ENCODE results near the gene NEK2. TPM values are rescaled to one million over a fixed set of nuclear protein-coding genes. Genes with fewer than 3 reads are reported as not detected.
"Not testable (repeated sequence)": the region's sequence is repeated elsewhere in the genome, so short reads cannot be mapped to it uniquely, and the experiment has no call there.

The NEK2 gene
- total RNA-seq, 2 donors from 2014 or later: 35.4 to 75.4 TPM

GRCh38 chr1:211699059-211699458 lies 23.6 kb upstream of the NEK2 start:
- ATAC-seq (no peak), DNase-seq (ENCODE audit: low spot score in 2 of 2) (no peak)
- no peak overlapping the region for H3K27ac Mint-ChIP-seq

GRCh38 chr1:211698161-211699026 lies 23.0 kb upstream of the NEK2 start:
- Mint-ChIP-seq H3K27ac (no peak overlapping the region), H3K9me3 (no peaks in the 10 kb centered on the region), H3K36me3 (no peaks in the 10 kb centered on the region)
- ATAC-seq: peak; percentile 95 to 96
- peak; percentile 80 to 95 for DNase-seq (ENCODE audit: low spot score in 2 of 2)

More at GRCh38 chr1:211699059-211699458, 23.6 kb upstream of the NEK2 start:
- Mint-ChIP-seq H3K36me3 (no peaks in the 10 kb centered on the region), H3K9me3 (no peaks in the 10 kb centered on the region)

- H3K9me3 Mint-ChIP-seq: no peaks in the 10 kb centered on the region
- ATAC-seq (no peak), DNase-seq (ENCODE audit: low spot score in 2 of 2) (no peak)
- no peaks in the 10 kb centered on the region for H3K36me3 Mint-ChIP-seq
- H3K27ac Mint-ChIP-seq: no peak overlapping the region
These were observed 21.9 kb upstream of the NEK2 start for GRCh38 chr1:211697356-211697755.

GRCh38 chr1:211695135-211695816 lies 19.9 kb upstream of the NEK2 start:
- H3K9me3 Mint-ChIP-seq: no peaks in the 10 kb centered on the region
- H3K36me3 Mint-ChIP-seq: no peaks in the 10 kb centered on the region
- DNase-seq (ENCODE audit: low spot score in 2 of 2): no peak
- H3K27ac Mint-ChIP-seq: peak overlapping the region in 1 of 2 donors; percentile 57
- ATAC-seq: no peak

GRCh38 chr1:211693911-211694310 lies 18.5 kb upstream of the NEK2 start:
- H3K27ac Mint-ChIP-seq; H3K9me3 Mint-ChIP-seq; DNase-seq (ENCODE audit: low spot score in 2 of 2): not testable (repeated sequence)

GRCh38 chr1:211688421-211688820 lies 13.0 kb upstream of the NEK2 start:
- no peak for DNase-seq (ENCODE audit: low spot score in 2 of 2)
- no peaks in the 10 kb centered on the region for H3K36me3 Mint-ChIP-seq

More at GRCh38 chr1:211693911-211694310, 18.5 kb upstream of the NEK2 start:
- not testable (repeated sequence) for ATAC-seq, H3K36me3 Mint-ChIP-seq

GRCh38 chr1:211687462-211688215 lies 12.2 kb upstream of the NEK2 start:
- ATAC-seq: no peak
- Mint-ChIP-seq H3K9me3 (no peaks in the 10 kb centered on the region), H3K27ac (peak overlapping the region in 1 of 2 donors; percentile 71), H3K36me3 (no peaks in the 10 kb centered on the region)
- no peak for DNase-seq (ENCODE audit: low spot score in 2 of 2)

More at GRCh38 chr1:211688421-211688820, 13.0 kb upstream of the NEK2 start:
- no peak for ATAC-seq
- no peak overlapping the region for H3K27ac Mint-ChIP-seq
- H3K9me3 Mint-ChIP-seq: no peaks in the 10 kb centered on the region

- Mint-ChIP-seq H3K9me3 (no peaks in the 10 kb centered on the region), H3K36me3 (no peaks in the 10 kb centered on the region), H3K27ac (peak overlapping the region in 1 of 2 donors; percentile 38)
- no peak for DNase-seq (ENCODE audit: low spot score in 2 of 2)
- ATAC-seq: no peak
These were observed 10.4 kb upstream of the NEK2 start for GRCh38 chr1:211685823-211686222.

- DNase-seq (ENCODE audit: low spot score in 2 of 2) (no peak), ATAC-seq (no peak)
- Mint-ChIP-seq H3K27ac (no peak overlapping the region), H3K36me3 (no peaks in the 10 kb centered on the region), H3K9me3 (no peaks in the 10 kb centered on the region)
These were observed 9.4 kb upstream of the NEK2 start for GRCh38 chr1:211684791-211685190.

GRCh38 chr1:211684331-211684730 lies 8.9 kb upstream of the NEK2 start:
- no peak for ATAC-seq
- H3K9me3 Mint-ChIP-seq: no peaks in the 10 kb centered on the region
- no peak for DNase-seq (ENCODE audit: low spot score in 2 of 2)
- no peaks in the 10 kb centered on the region for H3K36me3 Mint-ChIP-seq
- H3K27ac Mint-ChIP-seq: no peak overlapping the region

GRCh38 chr1:211683396-211684297 lies 8.2 kb upstream of the NEK2 start:
- ATAC-seq (no peak), DNase-seq (ENCODE audit: low spot score in 2 of 2) (no peak)
- H3K9me3 Mint-ChIP-seq: no peaks in the 10 kb centered on the region
- H3K27ac Mint-ChIP-seq: peak overlapping the region in 1 of 2 donors; percentile 16
- no peaks in the 10 kb centered on the region for H3K36me3 Mint-ChIP-seq

GRCh38 chr1:211682186-211682585 lies 6.8 kb upstream of the NEK2 start:
- H3K9me3 Mint-ChIP-seq; H3K36me3 Mint-ChIP-seq; DNase-seq (ENCODE audit: low spot score in 2 of 2); ATAC-seq: not testable (repeated sequence)
- peak overlapping the region in 1 of 2 donors; percentile 16 for H3K27ac Mint-ChIP-seq

- Mint-ChIP-seq H3K27ac (peak overlapping the region; percentile 9 to 68), H3K9me3 (no peaks in the 10 kb centered on the region), H3K36me3 (no peaks in the 10 kb centered on the region)
- DNase-seq (ENCODE audit: low spot score in 2 of 2) (peak; percentile 61 to 72), ATAC-seq (peak; percentile 90 to 94)
These were observed 5.4 kb upstream of the NEK2 start for GRCh38 chr1:211680752-211681327.

GRCh38 chr1:211677659-211678058 lies 2.2 kb upstream of the NEK2 start:
- ATAC-seq: no peak
- H3K9me3 Mint-ChIP-seq: no peaks in the 10 kb centered on the region
- DNase-seq (ENCODE audit: low spot score in 2 of 2): no peak

GRCh38 chr1:211676761-211677160 lies 1.3 kb upstream of the NEK2 start:
- no peaks in the 10 kb centered on the region for H3K9me3 Mint-ChIP-seq
- ATAC-seq (no peak), DNase-seq (ENCODE audit: low spot score in 2 of 2) (no peak)
- peaks cover 7 to 15% of the 10 kb centered on the region in 2 donors for H3K36me3 Mint-ChIP-seq
- no peak overlapping the region for H3K27ac Mint-ChIP-seq

More at GRCh38 chr1:211677659-211678058, 2.2 kb upstream of the NEK2 start:
- H3K27ac Mint-ChIP-seq: no peak overlapping the region
- peaks cover 7 to 15% of the 10 kb centered on the region in 2 donors for H3K36me3 Mint-ChIP-seq
